ENCODE measurements around the gene EXOC8. TPM values are rescaled to one million over a fixed set of nuclear protein-coding genes. Genes with fewer than 3 reads are reported as not detected.

EXOC8 gene
- total RNA-seq, 1 donor from 2014 or later = 9.9 TPM

DNA sequence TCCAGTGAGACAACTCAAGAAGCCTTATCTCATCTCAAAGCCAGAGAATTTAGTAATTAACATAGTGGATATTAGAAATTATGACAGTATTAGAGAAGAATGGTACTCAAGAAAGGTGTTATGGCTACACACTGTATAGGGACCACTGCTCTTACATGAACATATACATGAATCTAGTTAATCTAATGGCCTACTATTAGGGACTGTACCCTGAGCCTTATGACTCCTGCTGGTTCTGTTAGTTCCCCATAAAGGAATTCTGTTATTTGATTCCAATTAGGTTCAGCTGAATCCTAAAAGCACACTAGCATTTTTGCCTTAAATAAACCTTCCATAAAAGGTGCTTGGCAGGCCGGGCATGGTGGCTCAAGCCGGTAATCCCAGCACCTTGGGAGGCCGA lies 44.8 kb upstream of the EXOC8 start:
- no peak for DNase-seq (ENCODE audit: low spot score in 2 of 2)
- Histone ChIP-seq H3K36me3 (no peaks in the 10 kb centered on the region), H3K27me3 (no peaks in the 10 kb centered on the region), H3K4me3 (no peak overlapping the region), H3K27ac (no peak overlapping the region), H3K9me3 (no peaks in the 10 kb centered on the region), H3K4me1 (peaks cover 0 to 7% of the 10 kb centered on the region in 2 donors)
- intact Hi-C loops (cut with DNase I) = no loop called here
- TF ChIP-seq, protein P1, sequence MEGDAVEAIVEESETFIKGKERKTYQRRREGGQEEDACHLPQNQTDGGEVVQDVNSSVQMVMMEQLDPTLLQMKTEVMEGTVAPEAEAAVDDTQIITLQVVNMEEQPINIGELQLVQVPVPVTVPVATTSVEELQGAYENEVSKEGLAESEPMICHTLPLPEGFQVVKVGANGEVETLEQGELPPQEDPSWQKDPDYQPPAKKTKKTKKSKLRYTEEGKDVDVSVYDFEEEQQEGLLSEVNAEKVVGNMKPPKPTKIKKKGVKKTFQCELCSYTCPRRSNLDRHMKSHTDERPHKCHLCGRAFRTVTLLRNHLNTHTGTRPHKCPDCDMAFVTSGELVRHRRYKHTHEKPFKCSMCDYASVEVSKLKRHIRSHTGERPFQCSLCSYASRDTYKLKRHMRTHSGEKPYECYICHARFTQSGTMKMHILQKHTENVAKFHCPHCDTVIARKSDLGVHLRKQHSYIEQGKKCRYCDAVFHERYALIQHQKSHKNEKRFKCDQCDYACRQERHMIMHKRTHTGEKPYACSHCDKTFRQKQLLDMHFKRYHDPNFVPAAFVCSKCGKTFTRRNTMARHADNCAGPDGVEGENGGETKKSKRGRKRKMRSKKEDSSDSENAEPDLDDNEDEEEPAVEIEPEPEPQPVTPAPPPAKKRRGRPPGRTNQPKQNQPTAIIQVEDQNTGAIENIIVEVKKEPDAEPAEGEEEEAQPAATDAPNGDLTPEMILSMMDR (IDR thresholded peaks at IDR 0.05) = no peak

DNA sequence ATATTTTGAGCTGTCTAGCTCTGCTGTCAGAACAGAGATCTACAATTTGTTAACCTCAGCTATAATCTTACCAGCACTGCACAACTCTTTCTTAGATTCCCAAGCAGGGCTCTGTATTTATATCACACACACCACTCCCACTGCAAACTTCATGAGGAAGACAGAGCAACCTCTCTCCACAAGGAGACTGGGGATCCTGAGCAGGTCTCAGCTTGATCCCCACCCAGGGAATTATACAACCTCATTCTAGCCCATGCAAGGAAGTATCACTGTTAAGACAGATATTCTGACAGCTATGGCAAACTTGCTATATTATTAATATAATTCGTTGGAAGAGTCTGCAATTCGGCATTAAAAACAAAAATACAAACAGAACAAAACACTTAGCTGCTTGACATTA lies 44.1 kb upstream of the EXOC8 start:
- no peak for DNase-seq (ENCODE audit: low spot score in 2 of 2)
- no peak overlapping the region for H3K27ac ChIP-seq
- no peaks in the 10 kb centered on the region for H3K9me3 ChIP-seq
- H3K36me3 ChIP-seq = no peaks in the 10 kb centered on the region
- H3K4me1 ChIP-seq = peaks cover 0 to 7% of the 10 kb centered on the region in 2 donors
- no peaks in the 10 kb centered on the region for H3K27me3 ChIP-seq
- TF ChIP-seq, protein P1 (IDR thresholded peaks at IDR 0.05) = no peak
- intact Hi-C loops (cut with DNase I) = no loop called here
- H3K4me3 ChIP-seq = no peak overlapping the region

DNA sequence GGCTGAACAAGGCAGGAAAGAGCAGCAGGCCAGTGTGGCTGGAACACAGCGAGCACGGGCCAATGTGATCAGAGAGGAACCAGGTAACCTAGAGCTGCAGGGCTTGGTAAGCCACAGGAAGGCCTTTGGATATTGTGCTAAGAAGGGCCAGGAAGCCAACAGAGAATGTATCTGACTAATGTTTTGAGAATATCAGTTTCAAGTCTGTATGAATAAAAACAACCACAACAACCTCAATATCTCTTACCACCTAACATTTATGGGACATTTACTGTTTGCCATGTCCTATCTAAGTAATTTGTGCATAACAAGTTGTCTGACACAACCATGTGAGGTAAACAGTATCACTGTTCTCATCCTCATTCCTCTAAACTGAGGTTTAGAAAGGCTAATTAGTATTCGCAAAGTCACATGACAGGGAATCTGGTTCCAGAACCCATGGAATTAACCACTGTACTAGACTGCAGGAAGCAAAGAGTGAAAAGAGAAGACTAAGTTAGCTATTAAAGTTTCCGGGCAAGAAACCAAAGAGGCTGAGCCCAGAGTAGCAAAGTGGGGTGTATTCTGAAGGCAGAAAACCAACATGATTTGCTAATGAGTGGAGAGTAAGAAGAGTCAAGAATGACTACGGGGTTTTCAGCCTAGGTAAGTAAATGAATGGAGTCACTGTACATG lies 39.4 kb upstream of the EXOC8 start:
- TF ChIP-seq, protein P1 (IDR thresholded peaks at IDR 0.05) = no peak
- DNase-seq (ENCODE audit: low spot score in 2 of 2) = no peak
- Histone ChIP-seq H3K36me3 (no peaks in the 10 kb centered on the region), H3K27ac (no peak overlapping the region), H3K4me1 (peaks cover 0 to under 1% of the 10 kb centered on the region in 2 donors), H3K27me3 (no peaks in the 10 kb centered on the region), H3K9me3 (no peaks in the 10 kb centered on the region), H3K4me3 (no peak overlapping the region)
- intact Hi-C loops (cut with DNase I) = no loop called here

- intact Hi-C loops (cut with DNase I) = no loop called here
- H3K36me3 ChIP-seq = no peaks in the 10 kb centered on the region
These were observed 38.4 kb upstream of the EXOC8 start for GRCh38 chr1:231376101-231376500.

GRCh38 chr1:231374394-231374793 lies 36.7 kb upstream of the EXOC8 start:
- Histone ChIP-seq H3K27ac (no peak overlapping the region), H3K4me1 (no peaks in the 10 kb centered on the region), H3K9me3 (no peaks in the 10 kb centered on the region), H3K27me3 (no peaks in the 10 kb centered on the region), H3K4me3 (no peak overlapping the region), H3K36me3 (peaks cover 0 to 3% of the 10 kb centered on the region in 2 donors)
- no peak for DNase-seq (ENCODE audit: low spot score in 2 of 2)
- intact Hi-C loops (cut with DNase I) = no loop called here
- TF ChIP-seq, protein P1 (IDR thresholded peaks at IDR 0.05) = no peak

More at GRCh38 chr1:231376101-231376500, 38.4 kb upstream of the EXOC8 start:
- no peaks in the 10 kb centered on the region for H3K27me3 ChIP-seq
- H3K4me1 ChIP-seq = no peaks in the 10 kb centered on the region
- H3K9me3 ChIP-seq = no peaks in the 10 kb centered on the region
- TF ChIP-seq, protein P1 (IDR thresholded peaks at IDR 0.05) = no peak
- H3K27ac ChIP-seq = no peak overlapping the region
- DNase-seq (ENCODE audit: low spot score in 2 of 2) = no peak
- H3K4me3 ChIP-seq = no peak overlapping the region
